ENCODE measurements around the gene SERINC3. TPM values are rescaled to one million over a fixed set of nuclear protein-coding genes. Genes with fewer than 3 reads are reported as not detected.

The SERINC3 gene
- total and polyA plus RNA-seq, 12 donors = 38.9 to 116 (median 97.4) TPM

GRCh38 chr20:44481719-44482416 is 40.0 kb downstream of the SERINC3 start:
- H3K27me3 ChIP-seq = no peaks in the 10 kb centered on the region
- ATAC-seq = no peak

GRCh38 chr20:44480097-44480496 is 41.8 kb downstream of the SERINC3 start:
- 93 to 94% methylated on average over 18 of the region's 18 CpGs for whole genome bisulfite sequencing, 2 donors
- Histone ChIP-seq H3K36me3 (peaks cover 0 to 55% (median 18%) of the 10 kb centered on the region in 9 donors), H3K4me1 (peaks cover 3 to 17% (median 11%) of the 10 kb centered on the region in 9 donors), H3K27ac (no peak overlapping the region), H3K27me3 (no peaks in the 10 kb centered on the region), H3K9me3 (no peaks in the 10 kb centered on the region), H3K4me3 (no peak overlapping the region)
- intact Hi-C loops (cut with DNase I) = loop anchor here in 1 of 10 donors (10.0 kb wide), 1 partner anchor 255 kb away; no protein-coding TSS in a partner anchor
- DNase-seq (no peak), ATAC-seq (no peak)
- TF ChIP-seq CTCF (IDR thresholded peaks at IDR 0.05) = no peak

More at GRCh38 chr20:44481719-44482416, 40.0 kb downstream of the SERINC3 start:
- TF ChIP-seq CTCF (IDR thresholded peaks at IDR 0.05) = no peak
- Histone ChIP-seq H3K4me3 (no peak overlapping the region), H3K27ac (no peak overlapping the region), H3K36me3 (peaks cover 0 to 73% (median 18%) of the 10 kb centered on the region in 9 donors), H3K4me1 (peaks cover 0 to 8% (median 0%) of the 10 kb centered on the region in 9 donors), H3K9me3 (no peaks in the 10 kb centered on the region)
- intact Hi-C loops (cut with DNase I) = loop anchor here in 1 of 10 donors (10.0 kb wide), 1 partner anchor 253 kb away; no protein-coding TSS in a partner anchor
- no peak for DNase-seq
- 84 to 88% methylated on average over 6 of the region's 6 CpGs for WGBS, 2 donors

GRCh38 chr20:44479643-44480042 is 42.2 kb downstream of the SERINC3 start:
- ATAC-seq (no peak), DNase-seq (no peak)
- peaks cover 0 to 51% (median 18%) of the 10 kb centered on the region in 9 donors for H3K36me3 ChIP-seq
- no peak overlapping the region for H3K4me3 ChIP-seq
- H3K27ac ChIP-seq = no peak overlapping the region
- no peaks in the 10 kb centered on the region for H3K9me3 ChIP-seq
- TF ChIP-seq CTCF (IDR thresholded peaks at IDR 0.05) = no peak
- 79 to 81% methylated on average over 5 of the region's 5 CpGs for WGBS, 2 donors
- peaks cover 3 to 18% (median 12%) of the 10 kb centered on the region in 9 donors for H3K4me1 ChIP-seq
- no peaks in the 10 kb centered on the region for H3K27me3 ChIP-seq
- intact Hi-C loops (cut with DNase I) = loop anchor here in 6 of 10 donors (5.0 to 10.0 kb wide), 5 partner anchors 123 to 265 kb away; partner anchors contain the start of genes FITM2 (in 1 of the 6) and OSER1 (in 1 of the 6)

GRCh38 chr20:44478206-44478605 is 43.7 kb downstream of the SERINC3 start:
- ATAC-seq = no peak
- Histone ChIP-seq H3K4me3 (no peak overlapping the region), H3K36me3 (peaks cover 0 to 36% (median 15%) of the 10 kb centered on the region in 9 donors), H3K27ac (no peak overlapping the region), H3K9me3 (no peaks in the 10 kb centered on the region), H3K4me1 (peaks cover 3 to 18% (median 12%) of the 10 kb centered on the region in 9 donors), H3K27me3 (no peaks in the 10 kb centered on the region)
- intact Hi-C loops (cut with DNase I) = loop anchor here in 6 of 10 donors (5.0 to 10.0 kb wide), 4 partner anchors 124 to 263 kb away; partner anchors contain the start of genes FITM2 (in 1 of the 6) and OSER1 (in 1 of the 6)
- no peak for DNase-seq
- no peak for TF ChIP-seq CTCF (IDR thresholded peaks at IDR 0.05)
- whole genome bisulfite sequencing, 2 donors = 72 to 76% methylated on average over 6 of the region's 6 CpGs

Data from heart right ventricle (tissue), 16 donors.